GM12892 (cell line): ENCODE results near the gene PCYT2.

Experiments
- DNase-seq: peaks from one replicate; pipeline ENCODE4 v3.0.0; 2011; ENCODE audit not compliant: insufficient read length
- FAIRE-seq: peaks from 2 replicates; lab custom pipeline; 2011; peaks lifted over from hg19 to GRCh38; lab: Jason Lieb, UNC
- POLR2A ChIP-seq: IDR thresholded peaks from 2 replicates; pipeline ENCODE4 v1.6.1; 2011; ENCODE audit warnings: low read depth, low read length, control low read depth
- POLR2AphosphoS5 ChIP-seq: IDR thresholded peaks from 2 replicates; pipeline ENCODE4 v1.6.1; 2011; ENCODE audit warnings: low read depth, low read length, control low read depth
- TAF1 ChIP-seq: IDR thresholded peaks from 2 replicates; pipeline ENCODE4 v1.6.1; 2011; ENCODE audit warnings: low read depth, mild to moderate bottlenecking, control low read depth, low read length, borderline replicate concordance

PCYT2 gene

DNA sequence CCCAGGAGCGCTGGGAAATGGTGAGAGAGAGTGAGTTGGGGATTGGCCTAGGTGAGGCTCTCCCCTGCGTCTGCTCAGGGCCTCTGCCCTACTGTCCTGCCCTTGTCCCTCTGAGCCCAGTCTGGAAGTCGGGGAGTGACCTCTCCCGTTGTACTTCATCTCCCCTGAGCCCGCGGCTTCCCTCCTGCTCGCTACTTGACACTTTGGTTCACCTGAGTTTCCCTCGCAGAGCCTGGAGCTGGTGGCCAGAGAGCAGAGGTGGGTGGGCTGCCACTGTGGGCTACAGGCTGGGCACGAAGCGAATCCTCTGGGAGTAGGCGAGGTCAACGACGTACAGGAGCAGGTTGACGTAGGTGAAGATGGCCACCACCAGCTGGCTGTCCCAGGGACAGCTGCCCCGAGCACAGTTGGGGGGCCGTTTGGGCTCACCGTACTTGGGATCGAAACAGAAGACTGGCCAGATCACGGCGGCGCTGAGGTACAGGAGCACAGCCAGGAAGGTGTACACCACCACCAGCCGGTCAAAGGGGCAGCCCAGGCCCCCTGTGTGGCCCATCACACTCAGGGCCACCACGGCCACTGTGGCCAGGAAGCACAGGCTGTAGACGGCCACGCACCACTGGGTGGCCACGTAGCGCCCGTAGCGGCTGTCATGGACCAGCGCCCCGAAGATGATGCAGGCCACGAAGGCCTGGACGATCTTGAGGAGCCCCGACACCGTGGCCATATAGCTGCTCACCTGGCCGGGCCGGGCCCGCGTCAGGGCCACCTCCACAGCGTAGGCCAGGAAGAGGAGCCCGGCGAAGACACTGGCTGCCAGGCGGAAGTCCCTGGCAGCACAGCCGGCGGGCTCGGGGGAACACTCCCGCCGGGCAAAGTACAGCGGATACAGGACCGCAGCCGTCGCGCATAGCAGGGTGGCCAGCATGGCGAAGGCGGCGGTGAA, 29.6 kb upstream of the PCYT2 start:
- FAIRE-seq = no peak
- TF ChIP-seq TAF1 (no peak), POLR2A (no peak), POLR2AphosphoS5 (no peak)
- no peak for DNase-seq

DNA sequence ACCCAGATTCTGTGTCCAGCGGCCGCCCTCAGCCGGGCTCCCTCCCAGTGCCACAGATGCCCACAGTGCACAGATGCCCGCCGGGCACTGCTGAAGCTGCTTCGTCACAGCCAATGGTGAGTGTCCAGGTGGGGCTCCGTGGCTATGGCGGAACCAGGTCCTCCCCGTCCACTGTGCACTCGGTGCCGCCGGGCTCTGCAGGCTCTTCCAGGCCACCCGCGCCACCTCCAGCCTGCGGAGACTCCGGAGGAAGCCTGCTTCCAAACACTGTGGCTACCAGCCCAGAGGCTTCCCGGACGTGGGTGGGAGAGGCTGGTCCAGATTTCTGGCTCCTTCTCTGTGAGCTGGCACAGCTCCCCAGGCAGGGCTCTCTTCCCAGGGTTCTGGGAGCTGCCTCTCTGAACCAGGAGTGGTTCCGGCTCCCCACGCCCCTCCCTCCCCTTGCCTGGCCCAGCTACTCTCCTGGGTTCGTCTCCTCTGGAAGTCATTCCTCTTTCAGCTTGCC, 28.7 kb upstream of the PCYT2 start:
- TF ChIP-seq POLR2AphosphoS5 (no peak), TAF1 (no peak), POLR2A (no peak)
- no peak for FAIRE-seq
- no peak for DNase-seq

DNA sequence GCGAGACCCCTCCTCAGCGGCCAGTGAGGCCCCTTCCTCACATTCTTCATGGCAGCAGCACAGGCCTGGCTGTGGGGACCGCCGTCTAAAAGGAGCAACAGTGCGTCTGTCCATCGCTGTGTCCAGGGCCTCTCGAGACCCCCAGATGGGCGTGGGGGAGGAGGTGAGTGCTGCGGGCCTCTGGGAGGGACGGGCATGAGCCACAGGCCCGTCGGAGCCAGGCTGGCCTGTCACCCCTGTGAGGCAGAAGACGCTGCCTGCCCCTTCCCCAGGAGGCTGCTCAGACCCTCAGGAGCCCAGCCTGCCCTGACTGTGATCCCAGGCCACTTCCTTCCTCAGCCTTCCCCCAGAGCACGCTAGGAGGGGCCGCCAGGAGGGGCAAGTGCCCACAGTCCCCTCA, 28.0 kb upstream of the PCYT2 start:
- DNase-seq (no peak), FAIRE-seq (no peak)
- TF ChIP-seq POLR2AphosphoS5 = no peak

DNA sequence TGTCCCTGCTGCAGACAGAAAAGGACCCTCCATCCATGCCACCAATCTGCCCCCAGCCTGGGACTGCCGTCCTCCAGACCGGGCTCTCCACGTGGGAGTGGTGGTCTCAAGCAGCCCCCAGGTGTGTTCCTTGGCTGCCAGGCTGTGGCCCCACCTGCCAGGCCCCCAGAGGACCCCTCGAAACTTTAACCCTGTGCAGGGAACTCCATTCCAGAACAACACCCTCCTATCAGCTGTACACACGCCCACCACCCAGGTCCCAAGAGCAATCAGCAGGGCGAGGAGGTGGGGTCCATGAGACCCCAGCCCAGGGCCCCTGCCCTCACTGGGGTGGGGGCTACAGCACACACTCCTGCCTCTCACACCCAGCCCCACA, 24.5 kb upstream of the PCYT2 start:
- TF ChIP-seq POLR2A = no peak
- TF ChIP-seq POLR2AphosphoS5 = no peak
- TF ChIP-seq TAF1 = no peak
- FAIRE-seq = no peak
- DNase-seq = no peak

DNA sequence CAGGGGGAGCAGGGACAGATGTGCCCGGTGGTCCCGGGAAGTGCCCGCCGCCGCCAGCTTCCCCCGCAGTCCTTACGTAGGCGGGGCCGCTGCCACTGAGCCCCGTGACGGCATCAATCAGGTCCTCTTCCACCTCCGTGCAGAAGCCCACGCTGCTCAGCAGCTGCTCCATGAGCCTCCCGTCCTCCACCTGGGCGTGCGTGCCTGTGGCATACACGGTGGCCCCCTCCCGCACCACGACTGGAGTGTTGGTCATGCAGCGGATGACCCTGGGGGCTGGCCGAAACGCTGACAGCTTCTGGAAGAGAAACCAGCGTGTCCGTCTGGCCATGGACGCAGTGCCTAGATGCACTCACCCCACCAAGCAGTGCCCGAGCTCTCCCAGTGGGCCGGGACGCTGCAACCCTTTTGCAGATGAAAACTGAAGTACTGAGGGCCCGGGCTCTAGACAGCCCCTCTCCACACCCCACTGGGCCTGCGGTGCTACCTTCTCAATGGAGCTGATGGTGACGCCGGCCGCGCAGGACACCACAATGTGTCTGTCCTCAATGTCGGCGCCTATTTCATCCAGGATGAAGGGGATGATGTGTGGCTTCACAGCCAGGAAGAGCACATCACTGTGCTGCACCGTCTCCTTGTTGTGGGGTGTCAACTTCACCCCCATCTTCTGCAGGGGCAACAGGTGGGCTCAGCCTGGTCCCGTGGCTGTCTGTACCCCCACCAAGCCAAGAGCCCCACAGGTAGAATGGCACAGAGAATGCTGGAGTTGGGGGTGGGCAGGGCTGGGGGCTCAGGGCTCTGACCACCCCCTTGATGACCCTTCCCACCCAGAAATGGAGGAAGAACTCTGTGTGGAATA, 23.9 kb upstream of the PCYT2 start:
- FAIRE-seq = no peak
- TF ChIP-seq POLR2AphosphoS5 (no peak), TAF1 (no peak), POLR2A (no peak)
- DNase-seq = no peak

DNA sequence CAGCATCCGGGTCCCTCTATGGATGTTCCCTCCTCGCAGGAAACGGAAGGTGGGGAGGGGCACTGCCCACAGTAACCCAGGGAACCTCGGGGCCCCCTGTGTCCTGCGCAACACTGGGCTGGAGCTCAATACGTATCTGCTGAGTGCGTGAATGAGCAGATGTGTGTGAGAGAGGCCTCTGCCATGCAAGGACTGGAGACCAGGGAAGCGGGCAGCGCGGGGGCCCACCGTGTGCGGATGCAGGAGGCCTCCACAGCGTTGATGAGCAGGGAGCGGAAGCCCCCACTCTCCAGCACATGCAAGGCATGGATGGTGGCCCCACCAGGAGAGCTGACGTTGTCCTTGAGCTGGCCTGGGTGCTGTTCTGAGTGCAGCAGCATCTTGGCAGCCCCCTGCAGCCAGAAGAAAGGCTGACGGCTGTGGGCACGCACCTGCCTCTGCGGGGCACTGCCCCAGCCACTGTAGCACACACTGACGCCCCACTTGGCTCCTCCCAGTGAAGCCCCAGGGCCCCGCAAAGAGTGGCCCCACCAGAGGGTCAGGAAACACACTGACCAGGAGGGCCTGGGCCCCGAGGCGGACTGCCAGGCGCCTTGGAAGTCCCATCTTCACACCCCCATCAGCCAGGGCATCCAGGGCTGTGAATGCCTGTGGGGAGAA, 23.0 kb upstream of the PCYT2 start:
- DNase-seq = no peak
- TF ChIP-seq POLR2AphosphoS5 (no peak), TAF1 (no peak), POLR2A (no peak)
- no peak for FAIRE-seq

DNA sequence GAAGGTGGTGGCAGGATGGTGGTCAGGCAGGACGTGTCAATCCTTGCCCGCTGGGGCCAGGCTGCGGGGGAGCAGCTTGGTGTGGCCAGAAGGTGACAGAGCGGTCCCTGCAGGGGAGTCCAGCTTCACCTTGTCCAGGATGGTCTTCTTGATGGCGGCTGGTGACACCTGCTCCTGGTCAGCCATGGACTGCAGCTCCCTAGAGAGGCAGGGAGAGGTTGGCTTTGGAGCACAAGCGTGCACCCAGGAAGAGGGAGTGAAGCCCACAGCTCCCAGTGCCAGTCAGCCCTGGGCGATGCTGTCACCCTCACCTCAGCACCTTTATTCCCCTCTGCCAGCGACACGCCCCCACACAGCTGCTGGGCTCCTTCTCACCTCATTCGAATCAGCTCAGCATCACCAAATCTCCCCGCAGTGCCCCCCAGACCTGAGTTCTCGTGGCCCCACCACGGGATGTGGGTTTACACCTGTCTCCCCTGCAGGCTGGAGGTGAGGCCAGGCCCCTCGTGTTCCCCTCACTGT, 22.0 kb upstream of the PCYT2 start:
- TF ChIP-seq POLR2AphosphoS5 (no peak), POLR2A (no peak), TAF1 (no peak)
- no peak for DNase-seq
- no peak for FAIRE-seq

DNA sequence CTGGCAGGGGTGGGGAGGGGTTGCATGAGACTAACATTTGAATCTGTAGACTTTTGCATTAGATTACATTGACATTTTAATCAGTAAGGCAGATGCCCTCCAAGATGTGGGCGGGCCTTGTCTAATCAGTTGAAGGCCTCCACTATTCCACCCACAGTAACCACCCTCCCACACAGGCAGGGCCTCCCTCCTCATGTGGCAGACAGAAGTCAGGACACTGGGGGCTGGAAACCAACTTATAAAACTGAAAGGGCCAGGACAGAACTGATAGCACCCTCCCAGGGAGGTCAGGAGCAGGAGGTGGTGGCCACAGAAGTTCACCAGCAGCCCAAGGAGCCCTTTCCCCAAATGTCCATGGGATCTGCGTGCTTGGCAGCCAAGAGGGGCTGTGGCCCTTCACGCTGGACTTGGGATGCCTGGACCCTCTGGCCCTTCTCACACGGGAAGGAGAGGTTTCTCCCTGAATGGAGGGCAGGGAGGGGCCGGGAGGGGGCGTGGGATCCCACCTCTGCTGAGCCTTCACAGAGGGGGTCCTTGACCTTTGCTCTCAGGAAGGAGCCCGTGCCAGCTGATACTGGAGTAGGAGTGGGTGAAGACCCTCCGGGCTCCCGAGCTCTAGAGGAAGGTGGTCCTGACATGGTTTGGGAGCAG, 21.3 kb upstream of the PCYT2 start:
- TF ChIP-seq TAF1 = no peak
- no peak for DNase-seq
- FAIRE-seq = no peak

DNA sequence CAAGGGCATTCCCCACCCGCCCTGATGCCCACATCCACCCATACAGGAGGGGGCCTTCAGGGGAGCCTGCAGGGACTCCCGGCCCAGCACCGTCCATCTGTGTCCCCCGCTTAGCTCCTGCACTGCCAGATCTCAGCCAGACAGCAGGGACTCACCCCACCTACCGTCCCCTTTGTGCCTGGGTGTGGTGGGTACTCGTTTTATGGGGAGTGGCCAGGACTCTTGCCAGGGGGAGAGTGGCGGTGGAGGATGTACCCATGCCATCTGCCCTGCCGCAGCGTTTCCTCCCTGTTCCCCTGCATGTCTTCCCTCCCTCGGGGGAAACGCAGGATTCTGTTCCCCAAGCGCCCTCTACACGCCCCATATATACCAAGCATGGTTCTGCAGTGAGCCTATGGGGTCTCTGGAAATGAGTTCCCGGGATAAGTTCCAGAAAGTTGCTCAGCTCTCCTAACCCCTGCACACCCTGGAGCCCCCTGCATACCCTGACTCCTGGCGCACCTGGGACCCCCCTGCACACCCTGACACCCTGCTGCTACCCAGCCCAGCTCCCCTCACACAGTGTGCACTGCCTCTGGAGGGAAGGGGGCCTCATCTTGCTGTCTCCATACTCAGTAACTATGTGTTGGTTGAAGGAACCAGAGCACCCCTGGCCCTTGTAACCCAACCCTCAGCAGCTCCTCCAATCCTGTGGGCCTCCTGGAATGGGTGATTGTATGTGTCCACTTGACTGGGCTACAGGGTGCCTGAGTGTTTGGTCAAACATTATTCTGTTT, 20.5 kb upstream of the PCYT2 start:
- no peak for FAIRE-seq
- no peak for TF ChIP-seq POLR2AphosphoS5
- no peak for TF ChIP-seq TAF1
- TF ChIP-seq POLR2A = no peak
- no peak for DNase-seq

DNA sequence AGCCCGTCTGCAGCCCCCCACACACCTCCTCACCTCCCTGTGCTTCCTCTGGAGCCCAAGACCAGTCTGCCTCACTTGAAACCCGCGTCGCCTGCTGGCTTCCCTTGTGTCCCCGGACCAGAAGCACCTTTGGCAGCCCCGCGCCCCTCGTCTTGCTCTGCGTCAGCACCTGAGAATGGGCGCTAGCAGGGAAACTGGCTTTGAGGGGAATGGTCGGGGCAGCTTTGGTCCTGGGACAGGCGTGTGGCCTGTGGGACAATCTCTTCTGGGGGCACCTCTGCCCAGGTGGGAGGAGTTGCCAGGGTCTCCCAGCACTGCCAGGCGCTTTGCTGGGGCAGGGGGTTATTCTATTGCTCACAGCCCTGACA, 20.0 kb upstream of the PCYT2 start:
- DNase-seq (no peak), FAIRE-seq (no peak)
- TF ChIP-seq TAF1 = no peak
- TF ChIP-seq POLR2AphosphoS5 = no peak
- no peak for TF ChIP-seq POLR2A
